Activated CD8-positive, alpha-beta memory T cell treated with anti-CD3 and anti-CD28 coated beads for 48 hours (primary cell): Measurements from ENCODE around the gene FBXO21.
A peak's percentile ranks its signal among the peaks of the same experiment; 100 is the strongest.
"Not testable (repeated sequence)": the region's sequence is repeated elsewhere in the genome, so short reads cannot be mapped to it uniquely, and the experiment has no call there.

Source experiments
- DNase-seq, 3 experiments: peaks; one replicate each; pipeline ENCODE4 v3.0.0-alpha.2; 2020; ENCODE audit warnings: low read depth in 2 of 3, low spot score in 2 of 3

FBXO21 gene

DNA sequence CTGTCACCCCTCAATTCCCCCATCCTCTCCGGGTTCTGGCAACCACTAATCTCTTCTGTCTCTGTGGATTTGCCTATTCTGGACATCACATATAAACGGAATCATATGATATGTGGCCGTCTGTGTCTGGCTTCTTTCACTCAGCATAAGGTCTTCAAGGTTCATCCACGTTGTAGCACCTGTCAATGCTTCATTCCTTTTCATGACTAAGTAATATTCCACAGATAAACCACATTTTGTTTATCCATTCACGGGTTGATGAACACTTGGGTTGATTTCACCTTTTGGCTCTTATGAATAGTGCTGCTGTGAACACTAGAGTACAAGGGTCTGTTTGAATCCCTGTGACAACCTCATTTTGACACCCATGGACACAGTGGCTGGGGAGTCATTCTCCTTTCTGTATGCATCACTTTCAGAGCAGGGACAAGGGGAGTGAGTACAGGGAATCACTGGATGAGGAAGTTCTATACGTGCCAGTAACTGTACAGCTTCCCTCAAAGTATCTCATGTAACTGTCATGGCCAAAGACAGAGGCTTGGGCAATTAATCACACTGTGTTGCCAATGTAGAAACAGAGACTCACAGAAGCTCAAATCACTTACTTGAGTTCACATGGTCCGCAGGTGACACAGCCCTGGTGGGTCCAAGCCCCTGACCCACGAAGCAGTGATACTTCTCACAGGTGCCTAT is 80.2 kb downstream of the FBXO21 start:
- no peak for DNase-seq

- DNase-seq = no peak
Observed at GRCh38 chr12:117105902-117106301, 84.4 kb downstream of the FBXO21 start.

GRCh38 chr12:117104003-117104402 is 86.3 kb downstream of the FBXO21 start:
- DNase-seq = not testable (repeated sequence)

DNA sequence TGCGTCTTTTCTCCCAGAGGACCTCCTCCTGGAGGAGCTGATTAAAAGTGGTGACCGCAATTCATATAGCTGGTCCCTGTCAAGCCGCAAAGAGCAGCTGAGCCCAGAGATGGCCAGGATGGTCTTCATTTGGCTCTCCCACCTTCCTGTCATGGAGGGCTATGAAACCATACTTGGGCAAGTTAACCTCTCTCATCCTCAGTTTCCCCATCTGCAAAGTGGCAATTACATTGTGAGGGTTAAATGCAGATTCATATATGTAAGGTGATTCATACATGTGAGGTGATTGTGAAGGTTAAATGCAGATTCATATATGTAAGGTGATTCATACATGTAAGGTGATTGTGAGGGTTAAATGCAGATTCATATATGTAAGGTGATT is 87.5 kb downstream of the FBXO21 start:
- no peak for DNase-seq

DNA sequence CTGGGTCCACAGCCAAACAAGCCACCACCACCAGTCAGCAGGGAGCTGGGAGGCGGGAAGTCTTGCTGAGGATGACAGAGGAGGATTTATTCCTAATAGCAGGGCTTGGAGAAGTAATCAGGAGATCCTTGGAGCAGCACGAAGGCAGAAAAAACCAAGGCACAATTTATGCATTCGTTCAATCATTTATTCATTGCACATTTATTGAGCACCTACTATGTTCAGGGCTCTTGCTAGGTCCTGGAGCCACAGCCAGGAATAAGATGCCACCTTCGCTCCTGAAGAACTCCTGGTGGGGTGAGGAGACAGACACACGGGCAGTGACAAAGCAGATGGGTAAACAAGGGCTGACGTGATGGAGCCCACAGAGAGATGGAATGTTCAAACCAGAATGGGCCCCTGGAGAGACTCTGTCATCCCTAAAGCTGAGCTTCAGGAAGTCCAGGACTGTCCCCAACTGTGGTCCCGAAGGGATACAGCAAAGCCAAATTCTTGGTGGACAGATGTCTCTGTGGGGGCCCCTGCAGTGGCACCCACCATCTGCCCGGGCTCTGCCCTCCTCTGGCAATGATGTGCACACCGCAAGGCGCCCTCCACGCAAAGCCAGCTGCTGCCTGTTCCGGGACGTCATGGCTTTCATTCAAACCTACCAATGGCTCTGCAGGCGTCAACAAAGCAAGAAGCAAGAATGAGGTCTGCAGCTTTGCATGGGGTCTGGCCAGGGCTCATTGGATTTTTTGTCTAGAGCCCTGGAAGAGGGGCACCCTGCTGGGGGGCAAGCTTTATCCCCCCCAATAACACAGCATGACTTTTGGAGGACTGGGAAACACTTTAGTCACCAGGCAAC is 88.1 kb downstream of the FBXO21 start:
- DNase-seq = no peak

- no peak for DNase-seq
Observed at GRCh38 chr12:117100851-117101673, 89.2 kb downstream of the FBXO21 start.

GRCh38 chr12:117100251-117100650 is 90.0 kb downstream of the FBXO21 start:
- no peak for DNase-seq

DNA sequence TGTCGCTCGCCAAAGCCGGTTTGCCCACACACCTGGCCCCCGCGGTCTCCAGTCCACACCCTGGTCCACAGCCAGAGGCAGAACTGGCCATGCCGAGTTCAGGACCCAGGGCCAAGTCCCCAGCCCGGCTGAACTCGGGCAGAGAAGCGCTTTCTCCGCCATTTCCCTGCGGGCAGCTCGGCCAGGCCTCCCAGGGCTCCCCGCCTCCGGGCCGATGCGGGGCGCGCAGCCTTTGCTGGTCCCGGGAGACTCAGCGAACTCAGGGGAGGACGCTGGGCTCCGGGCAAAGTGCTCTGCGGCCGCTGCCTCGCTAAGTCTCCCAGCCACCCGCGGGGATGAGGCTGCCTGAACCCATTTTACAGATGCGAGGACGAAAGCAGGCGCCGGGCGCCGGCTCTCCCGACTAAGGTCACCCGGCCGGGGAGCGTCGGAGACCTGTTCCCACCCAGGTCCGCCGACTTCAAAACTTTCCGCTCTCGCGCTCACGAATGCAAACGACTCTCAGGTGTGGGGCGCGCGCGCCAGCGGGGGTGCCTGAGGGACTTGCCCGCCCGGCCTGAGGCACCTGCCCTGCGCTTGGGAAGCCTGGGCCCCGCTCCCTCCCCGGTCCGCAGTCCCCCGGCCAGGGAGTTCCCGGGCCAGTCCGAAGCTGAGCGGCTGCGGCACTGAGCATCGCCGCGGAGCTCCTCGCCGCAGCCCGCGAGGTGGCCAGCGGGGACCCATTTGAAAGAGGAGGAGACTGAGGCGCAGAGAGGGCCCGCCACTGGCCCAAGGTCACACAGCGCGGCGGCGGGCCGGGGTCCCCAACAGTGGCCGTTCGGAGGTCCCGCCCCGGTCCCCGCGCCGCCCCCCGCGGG is 91.7 kb downstream of the FBXO21 start:
- DNase-seq = peak in 1 of 3 experiments; percentile 21

GRCh38 chr12:117098024-117098360 is 92.3 kb downstream of the FBXO21 start:
- DNase-seq = no peak

GRCh38 chr12:117097159-117097558 is 93.1 kb downstream of the FBXO21 start:
- DNase-seq = no peak

- no peak for DNase-seq
Observed at GRCh38 chr12:117096501-117097042, 93.7 kb downstream of the FBXO21 start.

DNA sequence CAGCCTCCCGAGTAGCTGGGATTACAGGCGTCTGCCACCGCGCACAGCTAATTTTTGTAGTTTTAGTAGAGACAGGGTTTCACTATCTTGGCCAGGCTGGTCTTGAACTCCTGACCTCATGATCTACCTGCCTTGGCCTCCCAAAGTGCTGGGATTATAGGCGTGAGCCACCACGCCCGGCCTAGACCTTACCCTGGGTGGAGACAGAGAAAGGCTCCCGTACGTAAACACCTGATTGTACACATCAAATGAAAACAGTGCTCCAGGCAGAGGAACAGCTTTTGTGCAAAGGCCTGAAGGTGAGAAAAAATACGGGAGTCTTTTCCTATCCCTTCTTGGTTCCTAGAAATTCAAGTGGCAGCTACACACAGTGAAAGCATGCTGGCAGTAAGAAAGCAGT is 95.1 kb downstream of the FBXO21 start:
- DNase-seq = not testable (repeated sequence)

DNA sequence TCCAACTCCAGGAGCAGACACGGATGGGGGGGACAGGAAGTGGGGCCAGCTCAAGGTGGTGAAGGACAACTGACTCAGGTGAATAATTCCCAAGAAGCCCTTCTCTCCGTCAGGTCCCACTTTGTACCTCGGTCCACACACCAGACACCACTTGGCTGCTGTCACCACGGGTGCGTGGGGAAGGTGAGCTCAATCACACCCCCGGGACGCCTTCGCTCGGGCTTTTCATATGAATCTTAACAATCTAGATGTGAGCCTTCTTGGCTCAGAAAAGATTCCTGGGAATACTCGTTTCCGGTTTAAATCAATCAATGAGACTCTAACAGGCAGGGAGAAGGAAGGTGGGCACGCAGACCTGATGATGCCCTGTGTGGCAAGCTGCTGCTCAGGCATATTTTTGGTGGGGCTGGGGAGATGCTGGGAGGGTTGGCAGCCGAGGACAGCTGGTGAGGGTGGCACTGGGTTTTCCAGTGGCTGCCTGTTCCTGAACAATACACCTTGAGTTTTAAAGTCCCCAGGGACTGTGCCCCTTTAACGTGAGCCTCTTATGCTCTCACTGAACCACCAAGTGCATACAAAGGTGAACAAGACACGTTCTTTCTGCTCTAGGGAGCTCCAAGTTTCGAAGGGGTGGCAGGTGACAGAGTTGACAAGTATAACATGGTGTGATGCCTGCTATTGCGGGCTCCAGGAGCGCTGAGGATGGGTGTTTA is 96.2 kb downstream of the FBXO21 start:
- DNase-seq = no peak

DNA sequence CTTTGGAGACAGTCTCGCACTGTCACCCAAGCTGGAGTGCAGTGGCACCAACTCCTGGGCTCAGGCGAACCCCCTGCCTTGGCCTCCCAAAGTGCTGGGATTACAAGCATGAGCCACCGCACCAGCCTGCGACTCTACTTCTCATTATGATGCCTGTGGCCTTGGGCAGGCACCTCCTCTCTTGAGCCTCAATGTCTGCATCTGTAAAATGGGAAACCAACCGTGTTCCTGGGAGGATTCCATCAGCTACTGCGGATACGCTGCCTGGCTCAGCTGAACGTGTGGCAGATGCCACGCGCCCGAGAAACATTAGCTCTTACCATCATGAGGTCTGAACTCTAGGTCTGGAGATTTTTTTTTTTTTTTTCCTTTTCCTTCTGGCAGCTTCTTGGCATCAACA is 96.8 kb downstream of the FBXO21 start:
- DNase-seq = no peak

DNA sequence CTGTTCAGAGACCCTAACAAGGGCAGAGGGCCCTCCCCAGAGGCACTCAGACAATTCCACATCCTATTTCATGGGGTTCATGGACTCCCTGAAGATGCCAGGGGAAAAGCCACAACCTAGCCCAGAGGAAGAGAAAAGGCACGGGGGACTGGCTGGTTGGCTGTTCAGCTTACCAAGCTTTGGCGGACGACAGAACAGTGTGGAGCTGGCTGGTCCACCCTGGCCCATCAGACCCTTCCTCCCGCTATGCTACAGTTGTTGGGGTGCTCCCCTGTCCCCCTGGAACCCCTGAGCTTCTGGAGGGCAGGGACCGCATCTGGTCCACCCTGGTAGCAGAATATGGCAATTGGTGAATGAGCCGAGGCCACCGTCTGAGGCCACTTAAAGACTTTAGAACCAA is 97.4 kb downstream of the FBXO21 start:
- DNase-seq = no peak

GRCh38 chr12:117092511-117092780 is 97.8 kb downstream of the FBXO21 start:
- no peak for DNase-seq
